ENCODE measurements around the gene MRPS2.
"Not testable (repeated sequence)": the region's sequence is repeated elsewhere in the genome, so short reads cannot be mapped to it uniquely, and the experiment has no call there.

MRPS2 gene

DNA sequence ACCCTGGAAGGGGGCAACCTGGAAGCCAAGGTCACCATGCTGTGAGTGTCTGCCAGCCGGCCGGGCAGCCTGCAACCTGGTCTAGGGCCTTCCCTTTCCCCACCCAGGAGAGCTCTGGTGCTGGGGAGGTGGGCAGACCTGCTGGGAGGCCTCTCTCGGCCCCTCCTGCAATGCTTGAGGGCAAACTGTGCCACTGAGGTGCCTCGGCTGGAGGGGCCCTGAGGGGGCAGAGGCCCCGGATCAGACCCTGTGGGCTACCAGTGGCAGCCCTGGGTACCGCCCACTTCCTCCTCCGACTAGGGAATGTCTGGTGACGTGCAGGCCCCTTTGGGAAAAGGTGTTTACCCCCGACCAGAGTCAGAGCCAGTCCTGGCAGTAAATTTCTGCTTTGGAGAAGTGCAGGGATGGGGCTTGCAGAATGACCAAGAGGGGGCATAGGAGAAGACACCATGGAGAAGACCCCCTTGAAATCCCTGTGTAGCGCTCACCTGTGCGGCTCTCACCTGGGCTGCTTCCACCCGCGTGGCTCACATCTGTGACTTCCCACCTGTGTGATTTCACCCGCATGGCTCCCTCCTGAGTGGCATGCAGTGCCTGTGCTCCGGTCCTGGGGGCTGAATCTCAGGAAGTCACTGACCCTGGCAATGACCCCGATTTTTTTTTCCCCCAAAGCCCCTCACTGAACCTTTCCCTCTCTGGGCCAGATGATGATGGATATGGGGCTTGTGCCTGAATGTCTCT, 21.8 kb downstream of the MRPS2 start:
- no peaks in the 10 kb centered on the region for H3K9me3 ChIP-seq (ENCODE audit: control insufficient read depth in 1 of 2, low read length in 2 of 2)
- no peak overlapping the region for H3K4me3 ChIP-seq (ENCODE audit: low read depth in 1 of 2, low read length in 2 of 2)
- H3K4me1 ChIP-seq (ENCODE audit: control insufficient read depth in 1 of 2, insufficient read depth in 2 of 2, low read length in 2 of 2), result no peaks in the 10 kb centered on the region
- H3K36me3 ChIP-seq (ENCODE audit: control insufficient read depth in 1 of 2, insufficient read depth in 2 of 2, low read length in 2 of 2), result no peaks in the 10 kb centered on the region
- H3K27me3 ChIP-seq (ENCODE audit: low read depth, low read length), result no peaks in the 10 kb centered on the region
- no peak overlapping the region for H3K27ac ChIP-seq (ENCODE audit: low read length)

- H3K4me3 ChIP-seq (ENCODE audit: low read depth in 1 of 2, low read length in 2 of 2), result no peak overlapping the region
- no peak overlapping the region for H3K27ac ChIP-seq (ENCODE audit: low read length)
- no peaks in the 10 kb centered on the region for H3K36me3 ChIP-seq (ENCODE audit: control insufficient read depth in 1 of 2, insufficient read depth in 2 of 2, low read length in 2 of 2)
- no peaks in the 10 kb centered on the region for H3K9me3 ChIP-seq (ENCODE audit: control insufficient read depth in 1 of 2, low read length in 2 of 2)
- no peaks in the 10 kb centered on the region for H3K4me1 ChIP-seq (ENCODE audit: control insufficient read depth in 1 of 2, insufficient read depth in 2 of 2, low read length in 2 of 2)
- no peaks in the 10 kb centered on the region for H3K27me3 ChIP-seq (ENCODE audit: low read depth, low read length)
Observed at GRCh38 chr9:135522931-135523330, 22.4 kb downstream of the MRPS2 start.

DNA sequence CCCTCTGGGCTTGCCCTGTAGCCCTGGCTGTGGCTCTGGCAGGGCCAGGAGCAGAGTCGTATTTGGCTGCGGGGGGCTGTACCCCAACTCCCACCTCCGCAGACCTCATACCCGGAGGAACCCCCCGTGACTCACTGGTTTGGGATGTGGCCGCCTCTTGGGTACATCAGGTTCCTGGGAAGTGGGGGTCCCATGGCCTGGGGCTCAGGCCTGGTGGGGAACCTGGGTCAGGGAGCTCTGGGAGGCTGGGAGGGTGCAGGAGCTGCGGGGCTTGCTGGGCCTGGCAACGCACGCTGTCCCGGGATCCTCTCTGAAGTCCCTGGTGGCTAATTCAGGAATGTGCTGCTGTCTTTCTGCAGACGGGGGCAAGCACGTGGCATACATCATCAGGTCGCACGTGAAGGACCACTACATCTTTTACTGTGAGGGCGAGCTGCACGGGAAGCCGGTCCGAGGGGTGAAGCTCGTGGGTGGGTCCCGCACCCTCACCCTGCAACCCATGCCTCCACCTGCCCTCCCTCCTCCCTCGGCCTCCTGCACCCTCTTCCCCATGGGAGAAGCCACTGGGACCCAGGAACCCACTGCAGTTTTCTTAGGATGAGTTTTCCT, 23.1 kb downstream of the MRPS2 start:
- Histone ChIP-seq H3K4me1 (ENCODE audit: control insufficient read depth in 1 of 2, insufficient read depth in 2 of 2, low read length in 2 of 2) (no peaks in the 10 kb centered on the region), H3K9me3 (ENCODE audit: control insufficient read depth in 1 of 2, low read length in 2 of 2) (no peaks in the 10 kb centered on the region), H3K27me3 (ENCODE audit: low read depth, low read length) (no peaks in the 10 kb centered on the region), H3K27ac (ENCODE audit: low read length) (no peak overlapping the region), H3K4me3 (ENCODE audit: low read depth in 1 of 2, low read length in 2 of 2) (no peak overlapping the region), H3K36me3 (ENCODE audit: control insufficient read depth in 1 of 2, insufficient read depth in 2 of 2, low read length in 2 of 2) (no peaks in the 10 kb centered on the region)

- Histone ChIP-seq H3K27ac (ENCODE audit: low read length) (no peak overlapping the region), H3K9me3 (ENCODE audit: control insufficient read depth in 1 of 2, low read length in 2 of 2) (peaks cover 0 to under 1% of the 10 kb centered on the region in 2 donors), H3K36me3 (ENCODE audit: control insufficient read depth in 1 of 2, insufficient read depth in 2 of 2, low read length in 2 of 2) (no peaks in the 10 kb centered on the region), H3K4me3 (ENCODE audit: low read depth in 1 of 2, low read length in 2 of 2) (no peak overlapping the region), H3K27me3 (ENCODE audit: low read depth, low read length) (no peaks in the 10 kb centered on the region), H3K4me1 (ENCODE audit: control insufficient read depth in 1 of 2, insufficient read depth in 2 of 2, low read length in 2 of 2) (no peaks in the 10 kb centered on the region)
Observed at GRCh38 chr9:135524130-135524861, 23.8 kb downstream of the MRPS2 start.

DNA sequence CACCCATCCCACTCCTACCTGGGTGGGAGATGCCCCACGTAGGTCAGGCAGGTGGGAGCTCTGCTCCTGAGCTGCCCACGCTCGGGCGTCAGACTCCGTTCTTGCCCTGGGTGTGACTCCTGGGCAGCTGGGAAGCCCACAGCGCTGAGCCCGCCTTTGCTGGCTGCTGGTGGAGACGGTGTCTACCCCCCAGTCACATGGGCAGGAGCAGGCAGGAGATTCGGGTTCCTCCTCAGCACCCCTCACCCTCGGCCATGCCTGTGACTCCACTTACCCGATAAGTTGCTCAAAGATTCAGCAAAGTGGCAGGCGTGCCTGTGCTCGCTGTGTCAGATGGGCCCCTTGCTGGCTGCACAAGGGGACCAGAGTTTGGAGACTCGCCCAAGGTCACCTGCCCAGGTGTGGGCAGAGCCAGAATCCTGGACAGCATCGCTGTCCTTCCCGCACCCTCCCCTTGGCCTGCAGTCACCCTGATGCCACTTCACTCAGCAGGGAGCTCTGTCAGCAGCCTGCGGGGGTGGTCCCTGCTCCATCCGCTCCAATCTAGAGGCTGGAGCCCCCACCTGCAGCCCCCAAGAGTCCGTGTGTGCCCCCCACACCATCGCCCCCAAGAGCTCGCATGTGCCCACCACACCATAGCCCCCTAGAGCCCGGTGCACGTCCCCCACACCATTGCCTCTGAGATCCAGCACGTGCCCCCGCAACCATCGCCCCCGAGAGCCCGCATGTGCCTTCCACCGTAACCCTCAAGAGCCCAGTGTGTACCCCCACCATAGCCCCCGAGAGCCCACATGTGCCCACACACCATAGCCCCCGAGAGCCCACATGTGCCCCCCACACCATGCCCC, 25.0 kb downstream of the MRPS2 start:
- H3K4me3 ChIP-seq (ENCODE audit: low read depth in 1 of 2, low read length in 2 of 2), result no peak overlapping the region
- no peak overlapping the region for H3K27ac ChIP-seq (ENCODE audit: low read length)
- no peaks in the 10 kb centered on the region for H3K36me3 ChIP-seq (ENCODE audit: control insufficient read depth in 1 of 2, insufficient read depth in 2 of 2, low read length in 2 of 2)
- H3K4me1 ChIP-seq (ENCODE audit: control insufficient read depth in 1 of 2, insufficient read depth in 2 of 2, low read length in 2 of 2), result no peaks in the 10 kb centered on the region
- H3K9me3 ChIP-seq (ENCODE audit: control insufficient read depth in 1 of 2, low read length in 2 of 2), result peaks cover 0 to 3% of the 10 kb centered on the region in 2 donors
- H3K27me3 ChIP-seq (ENCODE audit: low read depth, low read length), result no peaks in the 10 kb centered on the region

DNA sequence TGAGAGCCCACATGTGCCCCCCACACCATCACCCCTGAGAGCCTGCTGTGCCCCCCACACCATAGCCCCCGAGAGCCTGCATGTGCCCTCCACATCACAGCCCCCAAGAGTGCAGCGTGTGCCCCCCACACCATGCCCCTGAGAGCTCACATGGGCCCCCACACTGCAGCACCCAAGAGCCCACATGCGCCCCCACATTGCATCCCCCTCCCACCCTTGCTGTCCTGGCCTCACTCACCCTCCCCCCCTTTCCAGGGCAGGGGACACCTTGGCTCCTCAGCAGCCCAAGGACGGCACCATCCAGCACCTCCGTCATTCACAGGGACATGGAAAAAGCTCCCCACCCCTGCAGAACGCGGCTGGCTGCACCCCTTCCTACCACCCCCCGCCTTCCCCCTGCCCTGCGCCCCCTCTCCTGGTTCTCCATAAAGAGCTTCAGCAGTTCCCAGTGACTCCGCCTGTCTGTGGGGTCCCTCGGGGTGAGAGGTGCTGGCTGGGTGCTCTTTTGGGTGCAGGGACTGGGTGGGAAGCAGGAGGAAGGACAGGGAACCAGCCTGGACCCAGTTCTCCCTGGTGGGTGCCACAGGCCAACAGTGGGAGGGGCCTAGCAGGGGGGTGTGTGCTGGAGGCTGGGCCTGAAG, 25.7 kb downstream of the MRPS2 start:
- H3K27ac ChIP-seq (ENCODE audit: low read length), result no peak overlapping the region
- H3K27me3 ChIP-seq (ENCODE audit: low read depth, low read length), result no peaks in the 10 kb centered on the region
- H3K36me3 ChIP-seq (ENCODE audit: control insufficient read depth in 1 of 2, insufficient read depth in 2 of 2, low read length in 2 of 2), result no peaks in the 10 kb centered on the region
- no peaks in the 10 kb centered on the region for H3K4me1 ChIP-seq (ENCODE audit: control insufficient read depth in 1 of 2, insufficient read depth in 2 of 2, low read length in 2 of 2)
- peaks cover 0 to 3% of the 10 kb centered on the region in 2 donors for H3K9me3 ChIP-seq (ENCODE audit: control insufficient read depth in 1 of 2, low read length in 2 of 2)
- no peak overlapping the region for H3K4me3 ChIP-seq (ENCODE audit: low read depth in 1 of 2, low read length in 2 of 2)

- Histone ChIP-seq H3K36me3 (ENCODE audit: control insufficient read depth in 1 of 2, insufficient read depth in 2 of 2, low read length in 2 of 2) (no peaks in the 10 kb centered on the region), H3K4me1 (ENCODE audit: control insufficient read depth in 1 of 2, insufficient read depth in 2 of 2, low read length in 2 of 2) (no peaks in the 10 kb centered on the region), H3K9me3 (ENCODE audit: control insufficient read depth in 1 of 2, low read length in 2 of 2) (peaks cover 0 to 3% of the 10 kb centered on the region in 2 donors), H3K27ac (ENCODE audit: low read length) (no peak overlapping the region), H3K4me3 (ENCODE audit: low read depth in 1 of 2, low read length in 2 of 2) (no peak overlapping the region), H3K27me3 (ENCODE audit: low read depth, low read length) (no peaks in the 10 kb centered on the region)
Observed at GRCh38 chr9:135526730-135527571, 26.5 kb downstream of the MRPS2 start.

DNA sequence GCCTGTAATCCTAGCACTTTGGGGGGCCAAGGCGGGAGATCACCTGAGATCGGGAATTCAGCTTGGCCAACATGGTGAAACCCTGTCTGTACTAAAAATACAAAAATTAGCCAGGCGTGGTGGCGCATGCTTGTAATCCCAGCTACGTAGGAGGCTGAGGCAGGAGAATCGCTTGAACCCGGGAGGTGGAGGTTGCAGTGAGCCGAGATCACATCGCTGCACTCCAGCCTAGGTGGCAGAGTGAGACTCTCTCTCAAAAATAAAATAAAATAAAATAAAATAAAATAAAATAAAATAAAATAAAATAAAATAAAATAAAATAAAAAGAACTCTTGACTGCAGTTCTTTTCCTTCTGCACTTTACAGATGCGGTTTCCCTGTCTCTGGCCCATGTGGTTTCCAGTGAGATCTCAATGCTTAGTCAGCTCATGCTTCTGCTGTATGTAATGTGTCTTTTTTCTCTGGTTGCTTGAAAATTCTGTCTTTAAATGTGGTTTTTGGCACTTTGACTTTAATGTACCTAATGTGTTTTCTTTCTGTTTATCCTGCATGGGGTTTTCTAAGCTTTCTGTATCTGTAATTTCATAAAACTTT, 28.5 kb downstream of the MRPS2 start:
- not testable (repeated sequence) for H3K27ac ChIP-seq (ENCODE audit: low read length); H3K36me3 ChIP-seq (ENCODE audit: control insufficient read depth in 1 of 2, insufficient read depth in 2 of 2, low read length in 2 of 2); H3K9me3 ChIP-seq (ENCODE audit: control insufficient read depth in 1 of 2, low read length in 2 of 2); H3K27me3 ChIP-seq (ENCODE audit: low read depth, low read length); H3K4me1 ChIP-seq (ENCODE audit: control insufficient read depth in 1 of 2, insufficient read depth in 2 of 2, low read length in 2 of 2); H3K4me3 ChIP-seq (ENCODE audit: low read depth in 1 of 2, low read length in 2 of 2)

GRCh38 chr9:135530146-135530545, 29.7 kb downstream of the MRPS2 start:
- H3K27me3 ChIP-seq (ENCODE audit: low read depth, low read length), result no peaks in the 10 kb centered on the region
- no peaks in the 10 kb centered on the region for H3K36me3 ChIP-seq (ENCODE audit: control insufficient read depth in 1 of 2, insufficient read depth in 2 of 2, low read length in 2 of 2)
- peaks cover 0 to 3% of the 10 kb centered on the region in 2 donors for H3K9me3 ChIP-seq (ENCODE audit: control insufficient read depth in 1 of 2, low read length in 2 of 2)
- H3K4me1 ChIP-seq (ENCODE audit: control insufficient read depth in 1 of 2, insufficient read depth in 2 of 2, low read length in 2 of 2), result no peaks in the 10 kb centered on the region
- no peak overlapping the region for H3K4me3 ChIP-seq (ENCODE audit: low read depth in 1 of 2, low read length in 2 of 2)
- H3K27ac ChIP-seq (ENCODE audit: low read length), result no peak overlapping the region

DNA sequence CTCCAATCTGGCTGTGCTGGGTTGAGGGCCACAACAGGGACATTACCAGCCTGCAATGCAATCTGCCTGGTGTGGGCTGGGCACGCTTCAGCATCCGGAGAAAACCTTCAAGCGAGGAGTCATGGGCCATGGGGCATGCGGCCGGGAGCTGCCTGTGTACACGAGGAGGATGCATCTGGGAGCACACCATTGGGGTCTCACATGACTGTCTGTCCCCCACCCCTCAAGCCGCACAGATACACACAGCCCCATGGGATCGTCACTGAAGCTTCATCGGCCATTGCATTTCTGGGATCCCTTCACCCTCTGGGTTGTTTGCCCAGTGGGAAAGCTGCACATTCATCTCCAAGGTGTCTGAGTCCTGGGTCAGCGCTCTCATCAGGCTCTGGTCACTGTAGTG, 30.6 kb downstream of the MRPS2 start:
- no peaks in the 10 kb centered on the region for H3K27me3 ChIP-seq (ENCODE audit: low read depth, low read length)
- peaks cover 0 to 3% of the 10 kb centered on the region in 2 donors for H3K9me3 ChIP-seq (ENCODE audit: control insufficient read depth in 1 of 2, low read length in 2 of 2)
- no peak overlapping the region for H3K4me3 ChIP-seq (ENCODE audit: low read depth in 1 of 2, low read length in 2 of 2)
- no peaks in the 10 kb centered on the region for H3K4me1 ChIP-seq (ENCODE audit: control insufficient read depth in 1 of 2, insufficient read depth in 2 of 2, low read length in 2 of 2)
- H3K36me3 ChIP-seq (ENCODE audit: control insufficient read depth in 1 of 2, insufficient read depth in 2 of 2, low read length in 2 of 2), result no peaks in the 10 kb centered on the region
- H3K27ac ChIP-seq (ENCODE audit: low read length), result no peak overlapping the region
